Prostate gland (tissue), 2 donors: ENCODE data around the gene NCAM1. TPM values are rescaled to one million over a fixed set of nuclear protein-coding genes. Genes with fewer than 3 reads are reported as not detected.

Experiments
- DNase-seq: peaks from one replicate; pipeline ENCODE4 v3.0.0-alpha.2; 2019; ENCODE audit warnings: low spot score
- H3K27ac ChIP-seq, 2 donors: fragments of 200-600 bp; sonication (generic); 2 replicates each; pipeline ENCODE4 v1.5.1; 2017 to 2019
- H3K27me3 ChIP-seq: fragments of 200-600 bp; sonication (generic); replicated peaks from 2 replicates; pipeline ENCODE4 v1.5.1; 2019; ENCODE audit not compliant: insufficient read depth
- H3K36me3 ChIP-seq, 2 donors: fragments of 200-600 bp; sonication (generic); 1 replicate in 1 of 2; 2 replicates in 1 of 2; pipeline versions ENCODE4 v1.5.1 to v1.8.1; 2017 to 2019
- H3K4me1 ChIP-seq: fragments of 200-600 bp; sonication (generic); replicated peaks from 2 replicates; pipeline ENCODE4 v1.5.1; 2019
- H3K4me3 ChIP-seq, 2 donors: fragments of 200-600 bp; sonication (generic); 2 replicates each; pipeline ENCODE4 v1.5.1; 2017 to 2019
- H3K9me3 ChIP-seq: fragments of 200-600 bp; sonication (generic); 2 replicates; pipeline ENCODE4 v1.5.1; 2017
- POLR2A ChIP-seq: fragments of 450-650 bp; IDR thresholded peaks from one replicate; pipeline ENCODE4 v1.6.1; 2016; ENCODE audit warnings: antibody characterized with exemption, mild to moderate bottlenecking
- POLR2AphosphoS5 ChIP-seq: sonication (generic); formaldehyde crosslinking; IDR thresholded peaks from one replicate; pipeline ENCODE4 v1.6.1; 2017; ENCODE audit warnings: antibody characterized with exemption
- WGBS: methylation state at CpG from one replicate; pipeline ENCODE4 v1.1.5; 2018; 5-methylcytosine and 5-hydroxymethylcytosine counted together
- intact Hi-C: fragments of 100-400 bp; cut with DNase I; formaldehyde crosslinking; loops from one replicate; pipeline ENCODE4 v1.14.2; 2022
- total RNA-seq, 2 donors: library from RNA; depleted of rRNA; stranded (reverse); fragments of >200 nt; gene quantifications; one replicate each; pipeline ENCODE4 v1.1.0, GENCODE V29; 2016
- TF ChIP-seq, protein P1 (sequence below), 4 experiments: fragments of 200-600 bp in 2 of 4; fragments of 450-650 bp in 2 of 4; sonication (generic) in 2 of 4; IDR thresholded peaks; 1 replicate in 3 of 4; 2 replicates in 1 of 4; pipeline ENCODE4 v1.5.1; 2016 to 2019; ENCODE audit warnings: antibody characterized with exemption in 4 of 4, mild to moderate bottlenecking in 2 of 4, moderate library complexity in 2 of 4

Gene NCAM1
- total RNA-seq, 2 donors from 2014 or later, result 3.8 to 39.7 TPM

DNA sequence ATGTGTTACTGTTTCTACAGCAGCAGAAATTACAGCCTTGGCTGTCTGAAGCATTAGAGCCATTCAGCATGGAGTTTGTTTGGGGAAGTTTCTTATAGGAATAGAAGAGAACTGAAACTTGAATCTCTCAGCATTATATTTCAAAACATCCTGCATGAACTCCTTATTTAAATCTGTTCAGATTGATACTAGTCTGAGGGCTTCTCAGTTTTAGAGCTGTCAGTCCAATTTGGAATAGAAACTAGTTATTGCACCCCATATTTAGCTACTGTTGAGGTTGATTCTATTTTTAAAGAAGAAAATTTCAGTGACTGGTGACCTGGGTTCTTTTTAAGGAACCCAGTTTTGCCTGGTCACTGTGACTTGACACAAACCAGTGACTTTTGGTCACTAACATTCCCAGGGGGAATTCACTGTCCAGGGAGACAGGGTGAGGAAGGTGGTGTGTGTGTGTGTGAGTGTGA is 227.2 kb downstream of the NCAM1 start:
- intact Hi-C loops, result no loop called here
- no peak overlapping the region for H3K27ac ChIP-seq
- TF ChIP-seq POLR2AphosphoS5 (no peak), POLR2A (no peak)
- TF ChIP-seq, protein P1, sequence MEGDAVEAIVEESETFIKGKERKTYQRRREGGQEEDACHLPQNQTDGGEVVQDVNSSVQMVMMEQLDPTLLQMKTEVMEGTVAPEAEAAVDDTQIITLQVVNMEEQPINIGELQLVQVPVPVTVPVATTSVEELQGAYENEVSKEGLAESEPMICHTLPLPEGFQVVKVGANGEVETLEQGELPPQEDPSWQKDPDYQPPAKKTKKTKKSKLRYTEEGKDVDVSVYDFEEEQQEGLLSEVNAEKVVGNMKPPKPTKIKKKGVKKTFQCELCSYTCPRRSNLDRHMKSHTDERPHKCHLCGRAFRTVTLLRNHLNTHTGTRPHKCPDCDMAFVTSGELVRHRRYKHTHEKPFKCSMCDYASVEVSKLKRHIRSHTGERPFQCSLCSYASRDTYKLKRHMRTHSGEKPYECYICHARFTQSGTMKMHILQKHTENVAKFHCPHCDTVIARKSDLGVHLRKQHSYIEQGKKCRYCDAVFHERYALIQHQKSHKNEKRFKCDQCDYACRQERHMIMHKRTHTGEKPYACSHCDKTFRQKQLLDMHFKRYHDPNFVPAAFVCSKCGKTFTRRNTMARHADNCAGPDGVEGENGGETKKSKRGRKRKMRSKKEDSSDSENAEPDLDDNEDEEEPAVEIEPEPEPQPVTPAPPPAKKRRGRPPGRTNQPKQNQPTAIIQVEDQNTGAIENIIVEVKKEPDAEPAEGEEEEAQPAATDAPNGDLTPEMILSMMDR (IDR thresholded peaks at IDR 0.05), result no peak
- no peaks in the 10 kb centered on the region for H3K9me3 ChIP-seq
- no peaks in the 10 kb centered on the region for H3K36me3 ChIP-seq
- H3K27me3 ChIP-seq, result no peaks in the 10 kb centered on the region
- H3K4me1 ChIP-seq, result no peaks in the 10 kb centered on the region
- DNase-seq, result no peak
- H3K4me3 ChIP-seq, result no peak overlapping the region

DNA sequence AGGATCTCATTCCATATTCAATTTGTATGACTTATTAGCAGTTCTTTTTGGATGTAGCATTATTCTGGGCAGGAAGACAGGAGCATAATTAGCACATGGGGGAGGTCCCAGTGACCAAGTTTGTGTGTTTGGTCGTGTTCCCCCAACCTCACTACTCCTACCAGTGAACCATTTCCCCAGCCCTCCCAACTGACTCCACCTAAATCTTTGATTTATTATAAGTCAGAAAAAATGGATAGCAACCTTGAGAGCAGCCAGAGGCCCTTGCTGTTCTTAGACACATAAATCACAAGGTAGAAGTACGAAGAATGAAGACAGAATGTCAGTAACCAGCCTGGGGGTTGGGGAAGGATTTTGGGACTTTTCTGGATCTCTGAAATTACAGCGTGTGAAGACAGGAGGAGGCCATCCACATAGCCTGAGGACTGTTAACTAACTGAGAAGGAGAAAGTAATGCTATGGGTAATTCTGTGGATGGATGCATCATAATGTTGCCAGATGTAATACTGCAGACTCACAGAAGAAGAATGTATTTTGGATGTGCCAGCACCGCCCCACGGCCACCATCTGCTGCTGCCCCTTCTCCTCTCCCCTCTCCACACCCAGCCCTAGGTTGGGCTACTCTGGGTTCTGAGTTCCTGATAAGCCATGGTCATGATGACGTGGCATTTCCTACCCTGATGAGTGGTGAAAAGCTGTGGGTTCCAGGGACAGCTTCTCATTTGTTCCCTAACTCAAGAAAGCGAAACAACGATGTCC is 228.9 kb downstream of the NCAM1 start:
- TF ChIP-seq, protein P1 (IDR thresholded peaks at IDR 0.05), result no peak
- no peak for TF ChIP-seq POLR2AphosphoS5
- no peak for TF ChIP-seq POLR2A
- H3K9me3 ChIP-seq, result no peaks in the 10 kb centered on the region
- H3K27me3 ChIP-seq, result no peaks in the 10 kb centered on the region
- no peak for DNase-seq
- H3K36me3 ChIP-seq, result no peaks in the 10 kb centered on the region
- intact Hi-C loops, result no loop called here
- WGBS, result 68% methylated on average over 8 of the region's 8 CpGs
- H3K4me1 ChIP-seq, result no peaks in the 10 kb centered on the region
- H3K27ac ChIP-seq, result no peak overlapping the region
- no peak overlapping the region for H3K4me3 ChIP-seq

DNA sequence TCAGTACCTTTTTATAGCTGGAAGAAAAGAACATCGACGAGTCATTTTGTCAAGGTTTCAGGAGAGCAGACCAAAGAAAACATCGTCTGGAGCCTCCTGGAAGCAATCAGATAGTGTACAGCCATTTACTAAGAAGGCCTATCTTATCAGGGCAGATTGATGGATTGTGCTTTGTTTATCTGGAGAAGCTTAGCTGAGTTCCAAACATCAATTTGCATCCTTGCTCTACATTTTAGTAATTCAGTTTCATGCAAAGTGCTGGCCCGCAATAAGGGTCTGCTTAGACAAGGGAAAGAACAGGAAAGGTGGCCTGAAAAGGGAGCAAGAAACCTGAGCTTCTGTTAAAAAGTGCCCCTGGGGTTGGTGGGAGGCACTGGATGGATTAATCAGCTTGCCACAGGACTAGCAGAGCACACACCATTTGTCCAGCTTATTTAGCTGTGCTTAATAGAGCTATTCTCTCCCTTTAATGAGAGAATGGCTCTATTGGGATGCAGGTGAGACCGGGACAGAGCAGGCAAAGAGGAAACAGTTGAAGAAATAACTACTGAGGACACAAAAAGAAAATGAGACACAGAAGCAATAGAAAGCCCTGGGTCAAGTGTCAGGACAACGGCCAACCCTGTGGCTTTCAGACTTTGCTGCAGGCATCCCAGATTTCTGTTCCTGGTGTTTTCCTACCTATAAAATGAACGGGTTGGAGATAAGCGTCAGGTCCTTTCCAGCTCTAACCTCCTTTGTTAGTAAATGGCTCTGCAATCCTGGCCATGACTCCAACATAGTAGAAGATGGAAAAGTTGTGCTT is 231.1 kb downstream of the NCAM1 start:
- H3K4me1 ChIP-seq, result no peaks in the 10 kb centered on the region
- intact Hi-C loops, result no loop called here
- DNase-seq, result no peak
- no peaks in the 10 kb centered on the region for H3K9me3 ChIP-seq
- no peak overlapping the region for H3K27ac ChIP-seq
- 54% methylated on average over 8 of the region's 8 CpGs for WGBS
- TF ChIP-seq POLR2A (no peak), POLR2AphosphoS5 (no peak)
- TF ChIP-seq, protein P1 (IDR thresholded peaks at IDR 0.05), result no peak
- no peaks in the 10 kb centered on the region for H3K27me3 ChIP-seq
- H3K36me3 ChIP-seq, result no peaks in the 10 kb centered on the region
- no peak overlapping the region for H3K4me3 ChIP-seq

DNA sequence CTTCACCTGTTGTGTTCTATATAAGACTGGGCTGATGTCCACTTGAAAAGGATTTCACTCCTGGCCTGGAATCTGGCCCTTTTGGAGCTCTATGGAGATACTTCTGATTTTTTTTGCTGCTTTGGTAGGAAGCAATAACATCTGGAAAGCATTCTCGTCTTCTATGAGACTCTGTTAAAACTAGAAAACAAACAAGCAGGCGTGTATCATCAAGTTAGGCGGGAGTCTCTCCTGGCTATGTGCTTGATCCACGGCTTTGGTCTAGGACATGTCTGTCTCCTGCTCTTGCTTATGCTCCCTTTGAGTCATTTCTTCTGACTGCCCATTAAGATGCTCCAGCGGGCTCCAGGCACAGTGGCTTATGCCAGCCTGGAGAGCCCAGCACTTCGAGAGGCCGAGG is 231.8 kb downstream of the NCAM1 start:
- intact Hi-C loops, result no loop called here
- H3K4me1 ChIP-seq, result no peaks in the 10 kb centered on the region
- no peak overlapping the region for H3K27ac ChIP-seq
- no peaks in the 10 kb centered on the region for H3K27me3 ChIP-seq
- no peaks in the 10 kb centered on the region for H3K9me3 ChIP-seq
- H3K36me3 ChIP-seq, result no peaks in the 10 kb centered on the region
- no peak for DNase-seq
- WGBS, result 57% methylated on average over 7 of the region's 7 CpGs
- H3K4me3 ChIP-seq, result no peak overlapping the region
- TF ChIP-seq POLR2A (no peak), POLR2AphosphoS5 (no peak)
- TF ChIP-seq, protein P1 (IDR thresholded peaks at IDR 0.05), result no peak
